Measurements from ENCODE around the gene MIEF2. TPM values are rescaled to one million over a fixed set of nuclear protein-coding genes. Genes with fewer than 3 reads are reported as not detected.

MIEF2 gene
- polyA plus RNA-seq, 1 of the 3 experiments (the other 2 are of a cell fraction), result 12.7 TPM

DNA sequence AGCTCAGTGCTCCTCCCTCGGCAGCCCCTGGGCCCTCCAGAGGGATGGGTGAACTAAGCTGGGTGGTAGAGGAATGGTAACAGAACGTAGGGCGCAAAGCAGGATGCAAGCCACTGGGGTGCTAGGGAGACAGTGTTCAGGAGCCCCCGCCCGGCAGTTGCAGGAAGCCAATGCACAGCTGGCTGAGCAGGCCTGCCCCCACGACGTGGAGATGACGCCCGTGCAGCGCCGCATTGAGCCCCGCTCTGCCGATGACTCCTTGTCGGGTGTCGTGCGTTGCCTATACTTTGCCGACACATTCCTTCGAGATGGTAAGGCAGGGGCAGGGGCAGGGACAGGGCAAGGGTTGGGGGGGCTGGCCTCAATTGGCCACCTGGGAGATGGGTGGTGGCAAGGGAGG lies 22.2 kb upstream of the MIEF2 start:
- no peak overlapping the region for H3K27ac ChIP-seq (ENCODE audit: low read depth in 2 of 2, low read length in 1 of 2)
- H3K9ac ChIP-seq, result no peak overlapping the region
- DNase-seq, result no peak
- H3K4me1 ChIP-seq (ENCODE audit: control insufficient read depth in 1 of 2, insufficient read depth in 2 of 2, low read depth in 1 of 2, low read length in 1 of 2), result peaks cover 0 to 6% of the 10 kb centered on the region in 2 experiments; a peak in 2 of 4 replicates
- ChIA-PET CTCF (interaction anchor here (4.4 kb wide), 1 partner anchor 10 kb away, joined by 26 read pairs; no protein-coding TSS in a partner anchor), POLR2A (no interaction called here)
- TF ChIP-seq, protein P1, sequence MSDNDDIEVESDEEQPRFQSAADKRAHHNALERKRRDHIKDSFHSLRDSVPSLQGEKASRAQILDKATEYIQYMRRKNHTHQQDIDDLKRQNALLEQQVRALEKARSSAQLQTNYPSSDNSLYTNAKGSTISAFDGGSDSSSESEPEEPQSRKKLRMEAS (IDR thresholded peaks at IDR 0.05; ENCODE audit: low read depth), result no peak
- TF ChIP-seq, protein P2, sequence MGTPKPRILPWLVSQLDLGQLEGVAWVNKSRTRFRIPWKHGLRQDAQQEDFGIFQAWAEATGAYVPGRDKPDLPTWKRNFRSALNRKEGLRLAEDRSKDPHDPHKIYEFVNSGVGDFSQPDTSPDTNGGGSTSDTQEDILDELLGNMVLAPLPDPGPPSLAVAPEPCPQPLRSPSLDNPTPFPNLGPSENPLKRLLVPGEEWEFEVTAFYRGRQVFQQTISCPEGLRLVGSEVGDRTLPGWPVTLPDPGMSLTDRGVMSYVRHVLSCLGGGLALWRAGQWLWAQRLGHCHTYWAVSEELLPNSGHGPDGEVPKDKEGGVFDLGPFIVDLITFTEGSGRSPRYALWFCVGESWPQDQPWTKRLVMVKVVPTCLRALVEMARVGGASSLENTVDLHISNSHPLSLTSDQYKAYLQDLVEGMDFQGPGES (IDR thresholded peaks at IDR 0.05; ENCODE audit: low read depth, low read length), result no peak
- TF ChIP-seq TAF1 (IDR thresholded peaks at IDR 0.05; ENCODE audit: borderline replicate concordance, low read depth, low read length) (no peak), CHD2 (IDR thresholded peaks at IDR 0.05; ENCODE audit: low read length, partially characterized antibody) (no peak)
- TF ChIP-seq, protein P3, sequence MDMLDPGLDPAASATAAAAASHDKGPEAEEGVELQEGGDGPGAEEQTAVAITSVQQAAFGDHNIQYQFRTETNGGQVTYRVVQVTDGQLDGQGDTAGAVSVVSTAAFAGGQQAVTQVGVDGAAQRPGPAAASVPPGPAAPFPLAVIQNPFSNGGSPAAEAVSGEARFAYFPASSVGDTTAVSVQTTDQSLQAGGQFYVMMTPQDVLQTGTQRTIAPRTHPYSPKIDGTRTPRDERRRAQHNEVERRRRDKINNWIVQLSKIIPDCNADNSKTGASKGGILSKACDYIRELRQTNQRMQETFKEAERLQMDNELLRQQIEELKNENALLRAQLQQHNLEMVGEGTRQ (IDR thresholded peaks at IDR 0.05; ENCODE audit: borderline replicate concordance, low read depth, low read length), result no peak
- H3F3A ChIP-seq (replicated peaks; ENCODE audit: insufficient read depth), result peaks cover 4% of the 10 kb centered on the region
- H3K36me3 ChIP-seq (replicated peaks in 1 of 2; ENCODE audit: control insufficient read depth in 1 of 2, insufficient read depth in 2 of 2, low read length in 1 of 2), result peaks cover 0 to 37% of the 10 kb centered on the region in 2 experiments
- no peaks in the 10 kb centered on the region for H4K20me1 ChIP-seq (ENCODE audit: insufficient read depth)
- H3K9me3 ChIP-seq, result no peaks in the 10 kb centered on the region
- H3K79me2 ChIP-seq (ENCODE audit: insufficient read depth), result no peaks in the 10 kb centered on the region
- no peak overlapping the region for H3K4me3 ChIP-seq (ENCODE audit: low read depth in 2 of 2, low read length in 1 of 2)
- H3K4me2 ChIP-seq, result no peak overlapping the region
- WGBS (ENCODE audit: low lambda C conversion rate), result 90% methylated on average over 5 of the region's 18 CpGs
- H2AFZ ChIP-seq (ENCODE audit: low read depth), result no peak overlapping the region
- no peaks in the 10 kb centered on the region for H3K9me2 ChIP-seq
- no peaks in the 10 kb centered on the region for H3K27me3 ChIP-seq (ENCODE audit: insufficient read depth)

DNA sequence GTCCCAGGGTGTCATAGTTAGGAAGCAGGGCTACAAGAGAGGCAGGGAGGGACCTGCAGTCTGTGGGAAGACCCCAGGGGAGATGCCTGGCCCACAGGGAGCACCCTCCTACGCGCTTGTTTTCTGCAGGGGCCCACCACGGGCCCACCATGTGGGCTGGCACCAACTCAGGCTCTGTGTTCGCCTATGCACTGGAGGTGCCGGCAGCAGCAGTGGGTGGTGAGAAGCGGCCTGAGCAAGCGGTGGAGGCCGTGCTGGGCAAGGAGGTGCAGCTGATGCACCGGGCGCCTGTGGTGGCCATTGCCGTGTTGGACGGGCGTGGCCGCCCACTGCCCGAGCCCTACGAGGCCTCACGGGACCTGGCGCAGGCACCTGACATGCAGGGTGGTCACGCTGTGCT lies 20.0 kb upstream of the MIEF2 start:
- H3K36me3 ChIP-seq (replicated peaks in 1 of 2; ENCODE audit: control insufficient read depth in 1 of 2, insufficient read depth in 2 of 2, low read length in 1 of 2), result peaks cover 6 to 41% of the 10 kb centered on the region in 2 experiments
- H3K27ac ChIP-seq (ENCODE audit: low read depth in 2 of 2, low read length in 1 of 2), result no peak overlapping the region
- H3K4me1 ChIP-seq (ENCODE audit: control insufficient read depth in 1 of 2, insufficient read depth in 2 of 2, low read depth in 1 of 2, low read length in 1 of 2), result peaks cover 0 to 2% of the 10 kb centered on the region in 2 experiments; a peak in 2 of 4 replicates
- no peak overlapping the region for H2AFZ ChIP-seq (ENCODE audit: low read depth)
- H3K9me3 ChIP-seq, result no peaks in the 10 kb centered on the region
- peaks cover 2% of the 10 kb centered on the region for H3F3A ChIP-seq (replicated peaks; ENCODE audit: insufficient read depth)
- no peaks in the 10 kb centered on the region for H4K20me1 ChIP-seq (ENCODE audit: insufficient read depth)
- DNase-seq, result no peak
- WGBS (ENCODE audit: low lambda C conversion rate), result 95% methylated on average over 16 of the region's 19 CpGs
- no peaks in the 10 kb centered on the region for H3K9me2 ChIP-seq
- TF ChIP-seq TCF12 (IDR thresholded peaks at IDR 0.05) (no peak), CHD2 (IDR thresholded peaks at IDR 0.05; ENCODE audit: low read length, partially characterized antibody) (no peak), EZH2phosphoT487 (IDR thresholded peaks at IDR 0.05; ENCODE audit: borderline replicate concordance, low read depth) (no peak), FOSL2 (IDR thresholded peaks at IDR 0.05; ENCODE audit: borderline replicate concordance, low read depth) (no peak), POLR2AphosphoS5 (IDR thresholded peaks at IDR 0.05; ENCODE audit: low read depth, low read length) (no peak)
- TF ChIP-seq, protein P4, sequence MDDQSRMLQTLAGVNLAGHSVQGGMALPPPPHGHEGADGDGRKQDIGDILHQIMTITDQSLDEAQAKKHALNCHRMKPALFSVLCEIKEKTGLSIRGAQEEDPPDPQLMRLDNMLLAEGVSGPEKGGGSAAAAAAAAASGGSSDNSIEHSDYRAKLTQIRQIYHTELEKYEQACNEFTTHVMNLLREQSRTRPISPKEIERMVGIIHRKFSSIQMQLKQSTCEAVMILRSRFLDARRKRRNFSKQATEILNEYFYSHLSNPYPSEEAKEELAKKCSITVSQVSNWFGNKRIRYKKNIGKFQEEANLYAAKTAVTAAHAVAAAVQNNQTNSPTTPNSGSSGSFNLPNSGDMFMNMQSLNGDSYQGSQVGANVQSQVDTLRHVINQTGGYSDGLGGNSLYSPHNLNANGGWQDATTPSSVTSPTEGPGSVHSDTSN (IDR thresholded peaks at IDR 0.05), result no peak
- TF ChIP-seq, protein P2 (IDR thresholded peaks at IDR 0.05; ENCODE audit: low read depth, low read length), result no peak
- H3K79me2 ChIP-seq (ENCODE audit: insufficient read depth), result no peaks in the 10 kb centered on the region
- ChIA-PET CTCF (interaction anchor here (0.9 to 1.3 kb wide), 2 partner anchors 8 to 23 kb away, joined by 3 to 5 read pairs; no protein-coding TSS in a partner anchor), POLR2A (no interaction called here)
- no peak overlapping the region for H3K4me2 ChIP-seq
- no peak overlapping the region for H3K4me3 ChIP-seq (ENCODE audit: low read depth in 2 of 2, low read length in 1 of 2)
- no peaks in the 10 kb centered on the region for H3K27me3 ChIP-seq (ENCODE audit: insufficient read depth)
- H3K9ac ChIP-seq, result no peak overlapping the region

Data from SK-N-SH (cell line).